ENCODE data around the gene PGLYRP2. TPM values are rescaled to one million over a fixed set of nuclear protein-coding genes. Genes with fewer than 3 reads are reported as not detected.

The PGLYRP2 gene
- total RNA-seq, 3 donors from 2014 or later = 5.6 to 6.2 TPM; not detected in 1

- intact Hi-C loops (cut with DNase I; ENCODE audit: low total_unique reads) = no loop called here
- no peaks in the 10 kb centered on the region for H3K9me3 ChIP-seq
- DNase-seq (ENCODE audit: low spot score in 2 of 2) = no peak
- H3K4me1 ChIP-seq = peaks cover 0 to 3% of the 10 kb centered on the region in 2 donors
- H3K4me3 ChIP-seq = no peak overlapping the region
- H3K36me3 ChIP-seq = no peaks in the 10 kb centered on the region
- H3K27ac ChIP-seq = no peak overlapping the region
- TF ChIP-seq CTCF (IDR thresholded peaks at IDR 0.05) = no peak
- TF ChIP-seq POLR2AphosphoS5 (IDR thresholded peaks at IDR 0.05) = no peak
- no peak for TF ChIP-seq POLR2A (IDR thresholded peaks at IDR 0.05)
- H3K27me3 ChIP-seq = peaks cover 0 to 43% of the 10 kb centered on the region in 2 donors
Observed at GRCh38 chr19:15453906-15454860, 25.1 kb downstream of the PGLYRP2 start.

- H3K27me3 ChIP-seq = peaks cover 0 to 41% of the 10 kb centered on the region in 2 donors
- peak overlapping the region; percentile 8 to 61 for H3K27ac ChIP-seq
- intact Hi-C loops (cut with DNase I; ENCODE audit: low total_unique reads) = no loop called here
- H3K4me1 ChIP-seq = peaks cover 0 to 3% of the 10 kb centered on the region in 2 donors
- no peak for DNase-seq (ENCODE audit: low spot score in 2 of 2)
- TF ChIP-seq POLR2A (IDR thresholded peaks at IDR 0.05) (no peak), CTCF (IDR thresholded peaks at IDR 0.05) (peak in 1 of 3 donors; percentile 15)
- H3K4me3 ChIP-seq = peak overlapping the region; percentile 45 to 75 (median 54)
- H3K9me3 ChIP-seq = no peaks in the 10 kb centered on the region
- no peaks in the 10 kb centered on the region for H3K36me3 ChIP-seq
Observed at GRCh38 chr19:15453091-15453578, 26.2 kb downstream of the PGLYRP2 start.

GRCh38 chr19:15452111-15453047 is 26.9 kb downstream of the PGLYRP2 start:
- TF ChIP-seq POLR2AphosphoS5 (IDR thresholded peaks at IDR 0.05) (peak; percentile 22 to 45 (median 33)), CTCF (IDR thresholded peaks at IDR 0.05) (no peak)
- Histone ChIP-seq H3K9me3 (no peaks in the 10 kb centered on the region), H3K4me3 (peak overlapping the region; percentile 45 to 75 (median 54)), H3K27me3 (peaks cover 0 to 33% of the 10 kb centered on the region in 2 donors), H3K4me1 (peaks cover 0 to 2% of the 10 kb centered on the region in 2 donors), H3K36me3 (no peaks in the 10 kb centered on the region), H3K27ac (peak overlapping the region; percentile 61 to 77)
- DNase-seq (ENCODE audit: low spot score in 2 of 2) = peak; percentile 78 to 90
- intact Hi-C loops (cut with DNase I; ENCODE audit: low total_unique reads) = no loop called here

- intact Hi-C loops (cut with DNase I; ENCODE audit: low total_unique reads) = no loop called here
- Histone ChIP-seq H3K9me3 (no peaks in the 10 kb centered on the region), H3K27ac (peak overlapping the region; percentile 77 to 90), H3K27me3 (peaks cover 0 to 15% of the 10 kb centered on the region in 2 donors), H3K4me3 (no peak overlapping the region), H3K36me3 (no peaks in the 10 kb centered on the region), H3K4me1 (no peaks in the 10 kb centered on the region)
- TF ChIP-seq CTCF (IDR thresholded peaks at IDR 0.05) (no peak), POLR2AphosphoS5 (IDR thresholded peaks at IDR 0.05) (no peak), POLR2A (IDR thresholded peaks at IDR 0.05) (no peak)
- no peak for DNase-seq (ENCODE audit: low spot score in 2 of 2)
Observed at GRCh38 chr19:15450528-15450890, 28.8 kb downstream of the PGLYRP2 start.
